Osteocyte (in vitro differentiated cells): ENCODE results near the gene SULT1C2. TPM values are rescaled to one million over a fixed set of nuclear protein-coding genes. Genes with fewer than 3 reads are reported as not detected.
A peak's percentile ranks its signal among the peaks of the same experiment; 100 is the strongest.

Source experiments
- DNase-seq: peaks from one replicate; pipeline ENCODE4 v3.0.0; 2021; ENCODE audit warnings: mixed read lengths; ENCODE audit not compliant: unreplicated experiment; ENCODE audit errors: extremely low spot score
- H3K27ac Mint-ChIP-seq: one replicate; pipeline ENCODE4 v1.8.0; 2021; ENCODE audit warnings: mild to moderate bottlenecking, mixed read lengths; ENCODE audit not compliant: unreplicated experiment
- H3K27me3 Mint-ChIP-seq: one replicate; pipeline ENCODE4 v1.8.0; 2021; ENCODE audit warnings: mixed read lengths; ENCODE audit not compliant: unreplicated experiment
- H3K36me3 Mint-ChIP-seq: one replicate; pipeline ENCODE4 v1.8.0; 2021; ENCODE audit warnings: mixed read lengths; ENCODE audit not compliant: unreplicated experiment
- H3K4me1 Mint-ChIP-seq: one replicate; pipeline ENCODE4 v1.8.0; 2021; ENCODE audit warnings: mixed read lengths; ENCODE audit not compliant: unreplicated experiment
- H3K4me3 Mint-ChIP-seq: one replicate; pipeline ENCODE4 v1.8.0; 2021; ENCODE audit warnings: mild to moderate bottlenecking, moderate library complexity, mixed read lengths; ENCODE audit not compliant: unreplicated experiment
- H3K9me3 Mint-ChIP-seq: one replicate; pipeline ENCODE4 v1.8.0; 2021; ENCODE audit warnings: mixed read lengths; ENCODE audit not compliant: unreplicated experiment
- CTCF ChIP-seq: fragments of 200-600 bp; sonication (generic); IDR thresholded peaks from 2 replicates; pipeline ENCODE4 v1.5.0; 2021; ENCODE audit warnings: antibody characterized with exemption, mild to moderate bottlenecking, moderate library complexity
- total RNA-seq: library from RNA; stranded (reverse); gene quantifications from 2 replicates; pipeline ENCODE4 v1.2.1, GENCODE V29; 2021

The SULT1C2 gene
- total RNA-seq, 1 donor from 2014 or later = 1.9 TPM

DNA sequence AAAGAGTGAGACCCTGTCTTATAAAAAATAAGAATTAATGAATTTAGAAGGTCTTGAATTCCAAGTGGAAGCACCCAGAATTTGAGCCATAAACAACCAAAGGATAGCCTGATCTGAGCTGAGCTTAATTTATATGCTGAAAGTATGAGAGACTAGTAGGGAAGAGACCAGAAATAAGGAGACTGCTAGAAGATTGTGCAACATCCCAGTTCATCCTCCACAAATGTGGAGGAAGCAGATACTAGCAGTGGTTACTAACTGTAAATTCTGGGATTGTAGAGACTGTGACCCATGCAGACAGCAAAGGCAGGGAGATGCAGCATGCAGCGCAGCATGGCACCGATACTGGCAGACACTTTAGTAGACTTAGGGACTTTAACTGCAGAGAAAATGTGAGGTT is 1.5 kb upstream of the SULT1C2 start:
- Mint-ChIP-seq H3K4me3 (no peak overlapping the region), H3K9me3 (peaks cover 6% of the 10 kb centered on the region), H3K27ac (peak overlapping the region; percentile 48), H3K36me3 (peaks cover 2% of the 10 kb centered on the region), H3K27me3 (peaks cover 26% of the 10 kb centered on the region), H3K4me1 (peaks cover 26% of the 10 kb centered on the region)
- no peak for DNase-seq
- no peak for TF ChIP-seq CTCF

GRCh38 chr2:108293850-108294249 is 5.2 kb downstream of the SULT1C2 start:
- DNase-seq = no peak
- Mint-ChIP-seq H3K27me3 (peaks cover 21% of the 10 kb centered on the region), H3K36me3 (no peaks in the 10 kb centered on the region), H3K4me3 (no peak overlapping the region), H3K27ac (no peak overlapping the region), H3K4me1 (peaks cover 9% of the 10 kb centered on the region), H3K9me3 (peaks cover 11% of the 10 kb centered on the region)
- no peak for TF ChIP-seq CTCF

DNA sequence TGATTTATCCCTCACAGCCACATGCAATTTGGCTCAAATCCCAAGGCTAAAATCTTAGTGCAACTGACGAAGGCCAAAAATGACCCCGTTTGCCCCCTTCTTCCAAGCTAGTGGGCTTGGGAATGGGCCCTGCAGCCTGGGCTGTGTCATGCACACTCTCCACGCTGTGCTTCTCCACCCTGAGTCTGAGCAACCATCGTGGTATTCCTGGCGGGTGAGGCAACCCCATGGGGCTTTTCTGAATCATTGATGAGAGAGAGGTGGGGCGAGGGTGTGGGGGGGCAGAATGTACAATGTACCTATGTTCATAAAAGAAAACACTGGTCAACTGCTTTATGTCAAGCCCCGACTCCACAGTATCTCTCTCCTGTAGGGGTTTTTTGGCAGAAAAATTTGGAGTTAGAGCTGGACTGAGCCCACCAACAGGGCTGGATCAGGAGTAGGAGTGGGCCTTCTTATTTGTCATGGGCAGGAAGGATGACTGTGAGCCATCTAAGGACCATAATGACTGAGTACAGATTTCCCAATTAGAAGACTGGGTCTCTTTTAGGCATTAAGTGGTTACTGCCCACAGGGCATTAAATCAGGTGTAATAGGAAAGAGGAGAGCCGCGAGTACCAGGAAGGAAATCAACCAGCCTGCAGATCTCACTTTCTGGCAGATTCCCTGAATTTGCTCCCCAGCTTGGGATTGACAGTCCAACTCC is 8.9 kb downstream of the SULT1C2 start:
- Mint-ChIP-seq H3K36me3 (no peaks in the 10 kb centered on the region), H3K9me3 (peaks cover 5% of the 10 kb centered on the region), H3K27me3 (peaks cover 37% of the 10 kb centered on the region), H3K4me1 (no peaks in the 10 kb centered on the region), H3K27ac (no peak overlapping the region), H3K4me3 (no peak overlapping the region)
- no peak for TF ChIP-seq CTCF
- DNase-seq = no peak

DNA sequence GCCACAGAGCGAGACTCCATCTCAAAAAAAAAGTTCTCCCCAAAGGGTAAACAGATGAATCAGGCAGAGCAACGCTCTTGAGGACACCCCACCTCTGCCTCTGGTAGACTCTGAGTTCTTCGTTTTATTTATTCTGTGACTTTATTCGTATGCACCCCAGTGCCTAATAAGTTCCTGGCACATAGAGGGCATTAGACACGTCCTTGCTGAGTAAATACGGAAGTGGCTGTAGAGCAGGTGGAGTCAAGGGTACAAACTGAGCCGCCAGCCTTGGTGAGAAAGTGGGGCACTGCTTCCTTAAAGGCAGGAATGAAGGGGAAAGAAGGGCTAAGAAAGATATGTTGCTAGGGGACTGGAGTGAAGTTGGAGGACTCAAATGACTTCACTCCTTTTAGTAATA is 12.9 kb downstream of the SULT1C2 start:
- no peak for TF ChIP-seq CTCF
- H3K27me3 Mint-ChIP-seq = peaks cover 46% of the 10 kb centered on the region
- DNase-seq = no peak
- no peaks in the 10 kb centered on the region for H3K4me1 Mint-ChIP-seq
- no peak overlapping the region for H3K27ac Mint-ChIP-seq
- H3K36me3 Mint-ChIP-seq = no peaks in the 10 kb centered on the region
- no peak overlapping the region for H3K4me3 Mint-ChIP-seq
- H3K9me3 Mint-ChIP-seq = peaks cover 5% of the 10 kb centered on the region

DNA sequence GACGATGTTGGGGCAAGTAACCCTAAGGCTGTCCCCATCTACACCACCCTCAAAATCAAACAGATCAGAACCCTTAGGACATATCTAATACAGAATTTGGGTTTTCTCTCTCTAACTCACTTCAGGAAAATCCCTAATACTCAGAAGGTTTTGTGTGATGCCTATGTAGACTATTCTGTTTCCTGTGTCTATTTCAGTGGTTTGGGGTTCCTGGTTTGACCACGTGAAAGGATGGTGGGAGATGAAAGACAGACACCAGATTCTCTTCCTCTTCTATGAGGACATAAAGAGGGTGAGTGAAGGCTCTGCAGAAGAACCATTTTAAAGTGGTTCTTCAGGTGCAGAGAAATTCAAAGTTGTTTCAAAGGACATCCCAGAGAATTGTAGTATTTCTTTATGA is 16.3 kb downstream of the SULT1C2 start:
- no peak for DNase-seq
- Mint-ChIP-seq H3K4me1 (no peaks in the 10 kb centered on the region), H3K4me3 (no peak overlapping the region), H3K27ac (no peak overlapping the region), H3K36me3 (no peaks in the 10 kb centered on the region), H3K27me3 (peaks cover 65% of the 10 kb centered on the region), H3K9me3 (no peaks in the 10 kb centered on the region)
- TF ChIP-seq CTCF = no peak
